Measurements from ENCODE around the gene PIANP.
A peak's percentile ranks its signal among the peaks of the same experiment; 100 is the strongest.
"Not testable (repeated sequence)": the region's sequence is repeated elsewhere in the genome, so short reads cannot be mapped to it uniquely, and the experiment has no call there.

PIANP gene

GRCh38 chr12:6700646-6701051 lies at the start of gene PIANP:
Gene PIANP, minus strand, starts transcription at chr12:6700815. Its CDS starts 2,754 bp downstream, at chr12:6698061.
- DNase-seq = peak; percentile 49

GRCh38 chr12:6748761-6749160 lies 48.1 kb upstream of the PIANP start:
- no peak for DNase-seq

GRCh38 chr12:6747216-6747615 lies 46.6 kb upstream of the PIANP start:
- DNase-seq = no peak

GRCh38 chr12:6745741-6746525 lies 45.3 kb upstream of the PIANP start:
- DNase-seq = no peak

- DNase-seq = not testable (repeated sequence)
These were observed 42.7 kb upstream of the PIANP start for GRCh38 chr12:6743300-6743699.

- DNase-seq = no peak
These were observed 42.2 kb upstream of the PIANP start for GRCh38 chr12:6742834-6743233.

- not testable (repeated sequence) for DNase-seq
These were observed 41.5 kb upstream of the PIANP start for GRCh38 chr12:6742080-6742479.

GRCh38 chr12:6736754-6737153 lies 36.1 kb upstream of the PIANP start:
- no peak for DNase-seq

GRCh38 chr12:6735448-6736191 lies 35.0 kb upstream of the PIANP start:
- peak; percentile 62 for DNase-seq

GRCh38 chr12:6734506-6735387 lies 34.1 kb upstream of the PIANP start:
- no peak for DNase-seq

- DNase-seq = no peak
These were observed 29.6 kb upstream of the PIANP start for GRCh38 chr12:6730169-6730568.

- DNase-seq = no peak
These were observed 28.6 kb upstream of the PIANP start for GRCh38 chr12:6729186-6729585.

- no peak for DNase-seq
These were observed 24.7 kb upstream of the PIANP start for GRCh38 chr12:6725350-6725749.

- DNase-seq = no peak
These were observed 23.8 kb upstream of the PIANP start for GRCh38 chr12:6724409-6724797.

GRCh38 chr12:6723607-6724408 lies 23.2 kb upstream of the PIANP start, which contains the start of gene COPS7A:
Gene COPS7A, plus strand, starts transcription at chr12:6724046. Its CDS starts 611 bp downstream, at chr12:6724657.
- DNase-seq = peak; percentile 99

GRCh38 chr12:6722863-6723262 lies 22.2 kb upstream of the PIANP start:
- no peak for DNase-seq

GRCh38 chr12:6716874-6717437 lies 16.3 kb upstream of the PIANP start:
- no peak for DNase-seq

GRCh38 chr12:6716031-6716873 lies 15.6 kb upstream of the PIANP start:
- not testable (repeated sequence) for DNase-seq

GRCh38 chr12:6708960-6709394 lies 8.4 kb upstream of the PIANP start:
- DNase-seq = peak; percentile 14

GRCh38 chr12:6708351-6708750 lies 7.7 kb upstream of the PIANP start:
- DNase-seq = not testable (repeated sequence)

GRCh38 chr12:6703631-6704030 lies 3.0 kb upstream of the PIANP start:
- DNase-seq = no peak
